Gastrocnemius medialis (tissue), 4 donors: ENCODE results near the gene PRKCA. TPM values are rescaled to one million over a fixed set of nuclear protein-coding genes. Genes with fewer than 3 reads are reported as not detected.

Source experiments
- ATAC-seq, 2 donors: fragments of 150-250 bp; one replicate each; pipeline ENCODE4 v1.9.1; 2016
- DNase-seq, 2 donors: peaks; one replicate each; pipeline ENCODE4 v3.0.0-alpha.2; 2019
- H3K27ac ChIP-seq, 4 donors: fragments of 200-600 bp; sonication (generic); 1 replicate in 1 of 4; 2 replicates in 3 of 4; pipeline ENCODE4 v1.5.1; 2016 to 2018; ENCODE audit warnings: mild to moderate bottlenecking in 2 of 4, moderate library complexity in 1 of 4
- H3K27me3 ChIP-seq, 3 donors: fragments of 200-600 bp; sonication (generic) in 2 of 3; 1 replicate in 1 of 3; 2 replicates in 2 of 3; pipeline versions ENCODE4 v1.5.1 to v1.6.0; 2016 to 2019; ENCODE audit warnings: mild to moderate bottlenecking in 1 of 3, moderate library complexity in 1 of 3
- H3K36me3 ChIP-seq, 2 donors: fragments of 200-600 bp; sonication (generic) in 1 of 2; one replicate each; pipeline ENCODE4 v1.5.1; 2017 to 2018
- H3K4me1 ChIP-seq, 2 donors: fragments of 200-600 bp; sonication (generic) in 1 of 2; one replicate each; pipeline ENCODE4 v1.5.1; 2016 to 2017; ENCODE audit warnings: mild to moderate bottlenecking in 2 of 2
- H3K4me3 ChIP-seq, 4 donors: fragments of 200-600 bp; sonication (generic) in 3 of 4; 1 replicate in 1 of 4; 2 replicates in 3 of 4; pipeline ENCODE4 v1.5.1; 2016 to 2019; ENCODE audit warnings: mild to moderate bottlenecking in 2 of 4
- H3K9me3 ChIP-seq, 3 donors: fragments of 200-600 bp; sonication (generic) in 2 of 3; 1 replicate in 1 of 3; 2 replicates in 2 of 3; pipeline ENCODE4 v1.5.1; 2016 to 2019
- CTCF ChIP-seq, 5 experiments: fragments of 450-650 bp in 3 of 5; fragments of 200-600 bp in 2 of 5; sonication (generic) in 2 of 5; IDR thresholded peaks in 4 of 5; conservative IDR thresholded peaks in 1 of 5; 1 replicate in 4 of 5; 2 replicates in 1 of 5; pipeline ENCODE4 v1.5.1; 2016 to 2019; ENCODE audit warnings: antibody characterized with exemption in 5 of 5, mild to moderate bottlenecking in 3 of 5, moderate library complexity in 3 of 5
- POLR2A ChIP-seq, 2 donors: fragments of 450-650 bp; IDR thresholded peaks; one replicate each; pipeline ENCODE4 v1.6.1; 2017; ENCODE audit warnings: antibody characterized with exemption in 2 of 2, mild to moderate bottlenecking in 2 of 2, moderate library complexity in 2 of 2
- in situ Hi-C, 4 donors: fragments of 200-750 bp; cut with MboI; loops; one replicate each; pipeline versions ENCODE4 v1.15.0 to v1.8.0; 2017; ENCODE audit warnings: low sequenced_read_pairs in 4 of 4
- intact Hi-C: fragments of 100-400 bp; cut with DNase I; formaldehyde crosslinking; loops from one replicate; pipeline ENCODE4 v1.15.1; 2023; ENCODE audit warnings: low total_unique reads
- total RNA-seq, 4 donors: library from RNA; depleted of rRNA; stranded (reverse); fragments of >200 nt; gene quantifications; one replicate each; pipeline versions ENCODE4 v1.1.0 to v1.2.3, GENCODE V29; 2016

PRKCA gene
- total RNA-seq, 4 donors from 2014 or later = 7.6 to 16.8 (median 11.1) TPM

GRCh38 chr17:66655861-66656260 lies 353.4 kb downstream of the PRKCA start:
- in situ Hi-C loops = no loop called here
- Histone ChIP-seq H3K27me3 (no peaks in the 10 kb centered on the region), H3K27ac (no peak overlapping the region), H3K36me3 (no peaks in the 10 kb centered on the region), H3K4me3 (no peak overlapping the region), H3K4me1 (no peaks in the 10 kb centered on the region), H3K9me3 (no peaks in the 10 kb centered on the region)
- ATAC-seq = no peak
- no peak for DNase-seq
- intact Hi-C loops = no loop called here
- TF ChIP-seq POLR2A (IDR thresholded peaks at IDR 0.05) (no peak), CTCF (IDR thresholded peaks at IDR 0.05 in 4 of 5, conservative IDR thresholded peaks at IDR 0.05 in 1 of 5) (no peak)

- in situ Hi-C loops = no loop called here
- DNase-seq = peak; percentile 59 to 66
Observed at GRCh38 chr17:66661411-66662256, 359.2 kb downstream of the PRKCA start.

DNA sequence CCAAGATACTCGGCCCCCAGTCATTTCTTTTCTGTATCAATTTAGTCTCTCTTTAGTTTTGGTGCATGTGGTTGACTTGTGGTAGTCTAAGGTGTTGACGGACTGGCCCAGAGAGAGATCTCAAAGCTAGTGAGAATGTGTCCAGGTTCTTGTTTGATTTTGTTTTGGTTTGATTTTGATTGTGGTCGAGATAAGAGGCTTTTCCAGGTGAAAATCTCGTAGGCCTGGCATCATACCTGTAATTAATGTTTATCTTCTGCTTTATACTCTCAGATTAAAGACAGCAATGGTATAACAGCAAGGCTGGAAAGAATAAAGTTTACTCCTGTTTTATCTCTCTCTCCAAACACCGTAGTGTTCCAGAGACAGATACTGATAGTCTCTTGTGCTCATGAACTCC lies 360.1 kb downstream of the PRKCA start:
- Histone ChIP-seq H3K4me1 (peaks cover 10 to 11% of the 10 kb centered on the region in 2 donors), H3K4me3 (no peak overlapping the region), H3K36me3 (no peaks in the 10 kb centered on the region), H3K9me3 (no peaks in the 10 kb centered on the region), H3K27me3 (no peaks in the 10 kb centered on the region), H3K27ac (peak overlapping the region in 1 of 4 donors; percentile 66)
- no peak for TF ChIP-seq POLR2A (IDR thresholded peaks at IDR 0.05)
- no peak for ATAC-seq
- in situ Hi-C loops = no loop called here
- DNase-seq = no peak
- intact Hi-C loops = no loop called here

More at GRCh38 chr17:66661411-66662256, 359.2 kb downstream of the PRKCA start:
- H3K4me1 ChIP-seq = peaks cover 10 to 11% of the 10 kb centered on the region in 2 donors
- peak overlapping the region; percentile 29 to 66 (median 56) for H3K27ac ChIP-seq
- H3K36me3 ChIP-seq = no peaks in the 10 kb centered on the region
- ATAC-seq = peak; percentile 92 to 94
- H3K27me3 ChIP-seq = no peaks in the 10 kb centered on the region
- intact Hi-C loops = no loop called here
- no peak for TF ChIP-seq CTCF (IDR thresholded peaks at IDR 0.05 in 4 of 5, conservative IDR thresholded peaks at IDR 0.05 in 1 of 5)
- TF ChIP-seq POLR2A (IDR thresholded peaks at IDR 0.05) = no peak
- no peaks in the 10 kb centered on the region for H3K9me3 ChIP-seq
- H3K4me3 ChIP-seq = no peak overlapping the region

DNA sequence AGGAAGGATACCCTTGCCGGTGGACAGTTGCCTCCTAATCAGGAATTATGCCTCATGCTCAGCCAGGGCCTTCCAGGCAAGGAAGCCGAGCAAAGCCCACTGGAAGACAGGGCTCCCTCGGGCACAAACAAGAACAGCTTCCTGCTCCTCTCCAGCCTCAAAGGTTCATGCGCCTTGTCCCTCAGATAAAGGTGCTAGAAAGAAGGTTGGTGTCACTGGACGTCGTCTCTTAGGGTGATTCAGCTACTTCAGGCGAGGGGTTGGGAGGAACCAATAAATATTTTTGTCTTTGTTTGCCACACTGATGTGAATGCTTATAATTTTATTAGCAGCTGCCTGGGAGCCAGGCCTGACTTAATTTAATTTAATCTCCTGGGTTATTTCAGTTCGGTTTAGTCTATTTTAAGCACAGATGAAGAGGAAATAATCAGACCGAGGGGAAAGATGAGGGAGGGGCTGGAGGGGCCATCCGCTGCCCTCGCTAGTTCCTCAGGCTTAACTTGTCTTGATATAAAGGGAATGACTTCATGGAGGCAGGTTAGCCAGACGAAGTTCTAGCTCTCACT lies 360.7 kb downstream of the PRKCA start:
- in situ Hi-C loops (no loop called here), intact Hi-C loops (no loop called here)
- TF ChIP-seq POLR2A (IDR thresholded peaks at IDR 0.05) (no peak), CTCF (IDR thresholded peaks at IDR 0.05 in 4 of 5, conservative IDR thresholded peaks at IDR 0.05 in 1 of 5) (no peak)
- H3K4me3 ChIP-seq = no peak overlapping the region
- no peak overlapping the region for H3K27ac ChIP-seq
- no peaks in the 10 kb centered on the region for H3K9me3 ChIP-seq
- H3K36me3 ChIP-seq = no peaks in the 10 kb centered on the region
- no peak for ATAC-seq
- H3K4me1 ChIP-seq = peaks cover 10 to 15% of the 10 kb centered on the region in 2 donors
- H3K27me3 ChIP-seq = no peaks in the 10 kb centered on the region
- DNase-seq = no peak

DNA sequence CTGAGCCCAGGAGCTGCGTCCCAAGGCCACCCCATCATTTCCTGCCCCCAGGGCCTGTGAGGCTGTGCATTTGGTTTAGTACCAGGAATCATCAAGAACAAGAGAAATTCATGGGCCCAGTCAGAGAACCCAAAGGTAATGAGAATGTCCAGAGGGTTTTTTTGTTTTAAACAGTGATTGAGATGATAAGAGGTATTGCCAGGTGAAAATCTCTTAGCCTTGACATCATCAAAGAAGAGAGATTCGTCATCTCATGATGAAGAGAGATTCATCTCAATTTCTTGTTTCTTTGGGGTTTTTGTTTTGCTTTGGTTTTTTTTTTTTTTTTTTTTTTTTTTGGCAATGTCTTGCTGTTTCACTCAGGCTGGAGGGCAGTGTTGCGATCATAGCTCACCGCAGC lies 361.9 kb downstream of the PRKCA start:
- Histone ChIP-seq H3K4me1 (peaks cover 10 to 15% of the 10 kb centered on the region in 2 donors), H3K27ac (no peak overlapping the region), H3K36me3 (no peaks in the 10 kb centered on the region), H3K9me3 (no peaks in the 10 kb centered on the region), H3K27me3 (no peaks in the 10 kb centered on the region), H3K4me3 (no peak overlapping the region)
- in situ Hi-C loops (no loop called here), intact Hi-C loops (no loop called here)
- DNase-seq = no peak
- no peak for ATAC-seq
- no peak for TF ChIP-seq POLR2A (IDR thresholded peaks at IDR 0.05)
- no peak for TF ChIP-seq CTCF (IDR thresholded peaks at IDR 0.05 in 4 of 5, conservative IDR thresholded peaks at IDR 0.05 in 1 of 5)
